Left ventricle myocardium inferior (tissue), 1 donor: ENCODE results near the gene RPS19BP1. TPM values are rescaled to one million over a fixed set of nuclear protein-coding genes. Genes with fewer than 3 reads are reported as not detected.

Source experiments
- DNase-seq: peaks from one replicate; pipeline ENCODE4 v3.0.0-alpha.2; 2020
- H3K27ac ChIP-seq: fragments of 200-600 bp; replicated peaks from 2 replicates; pipeline ENCODE4 v1.8.0; 2021
- H3K27me3 ChIP-seq: fragments of 200-600 bp; 2 replicates; pipeline ENCODE4 v1.8.0; 2021; ENCODE audit warnings: low read depth
- H3K36me3 ChIP-seq: fragments of 200-600 bp; 2 replicates; pipeline ENCODE4 v1.8.0; 2021
- H3K4me1 ChIP-seq: fragments of 200-600 bp; 2 replicates; pipeline ENCODE4 v1.8.0; 2021
- H3K4me3 ChIP-seq: fragments of 200-600 bp; 2 replicates; pipeline ENCODE4 v1.8.0; 2021; ENCODE audit warnings: mild to moderate bottlenecking, moderate library complexity
- H3K9me3 ChIP-seq: fragments of 200-600 bp; replicated peaks from 2 replicates; pipeline ENCODE4 v1.8.0; 2021
- intact Hi-C: fragments of 100-400 bp; cut with micrococcal nuclease; formaldehyde crosslinking; loops from one replicate; pipeline ENCODE4 v1.11.0; 2022
- total RNA-seq: library from RNA; stranded (reverse); fragmentation: NEBNext Ultra II Directional; extraction: Animal tissue kit (Norgen Biotek cat#: 25700); gene quantifications from one replicate; pipeline ENCODE4 v1.2.1, GENCODE V29; 2021
- TF ChIP-seq, protein P1 (sequence below): fragments of 200-600 bp; IDR thresholded peaks from 2 replicates; pipeline ENCODE4 v1.8.0; 2021; ENCODE audit warnings: antibody characterized with exemption, mild to moderate bottlenecking, borderline replicate concordance
- donor health status: DM: no; HTN: yes; CAD: no; lungs with severe emphysema.

The RPS19BP1 gene
- total RNA-seq, 1 donor from 2014 or later: 59.3 TPM

DNA sequence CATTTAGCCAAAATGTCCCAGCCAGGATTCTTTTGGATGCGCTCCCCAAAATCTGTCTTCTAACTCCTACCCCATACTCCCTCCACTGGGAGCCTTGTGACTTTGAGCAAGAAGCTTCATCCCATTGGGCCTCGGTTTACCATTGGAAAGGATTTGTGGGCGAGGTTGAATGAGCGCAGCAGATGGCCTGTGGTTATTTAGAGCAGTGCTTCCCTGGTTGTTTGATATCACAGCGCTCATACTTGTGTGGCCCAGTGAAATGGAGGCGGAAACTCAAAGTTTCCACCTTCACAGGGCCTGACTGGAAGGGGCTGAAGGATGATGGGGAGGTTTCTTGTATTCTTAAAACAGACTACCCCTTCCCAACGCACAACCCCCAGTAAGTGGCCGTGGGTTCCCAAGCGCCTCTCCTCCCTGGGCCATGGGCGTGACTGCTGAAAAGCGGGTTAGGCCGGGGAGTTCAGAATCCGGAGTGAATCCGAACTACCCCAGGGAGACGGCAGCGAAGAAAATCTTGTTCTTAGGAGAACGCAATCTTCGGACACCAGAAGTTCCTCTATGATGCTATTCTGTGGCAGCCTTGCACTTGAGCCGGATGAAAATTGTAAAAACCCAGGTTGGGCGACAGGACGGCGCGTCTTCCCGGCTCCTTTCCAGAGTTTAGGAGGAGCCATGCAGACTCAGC, 13.4 kb downstream of the RPS19BP1 start:
- H3K27me3 ChIP-seq: no peaks in the 10 kb centered on the region
- H3K36me3 ChIP-seq: peaks cover 56% of the 10 kb centered on the region
- TF ChIP-seq, protein P1, sequence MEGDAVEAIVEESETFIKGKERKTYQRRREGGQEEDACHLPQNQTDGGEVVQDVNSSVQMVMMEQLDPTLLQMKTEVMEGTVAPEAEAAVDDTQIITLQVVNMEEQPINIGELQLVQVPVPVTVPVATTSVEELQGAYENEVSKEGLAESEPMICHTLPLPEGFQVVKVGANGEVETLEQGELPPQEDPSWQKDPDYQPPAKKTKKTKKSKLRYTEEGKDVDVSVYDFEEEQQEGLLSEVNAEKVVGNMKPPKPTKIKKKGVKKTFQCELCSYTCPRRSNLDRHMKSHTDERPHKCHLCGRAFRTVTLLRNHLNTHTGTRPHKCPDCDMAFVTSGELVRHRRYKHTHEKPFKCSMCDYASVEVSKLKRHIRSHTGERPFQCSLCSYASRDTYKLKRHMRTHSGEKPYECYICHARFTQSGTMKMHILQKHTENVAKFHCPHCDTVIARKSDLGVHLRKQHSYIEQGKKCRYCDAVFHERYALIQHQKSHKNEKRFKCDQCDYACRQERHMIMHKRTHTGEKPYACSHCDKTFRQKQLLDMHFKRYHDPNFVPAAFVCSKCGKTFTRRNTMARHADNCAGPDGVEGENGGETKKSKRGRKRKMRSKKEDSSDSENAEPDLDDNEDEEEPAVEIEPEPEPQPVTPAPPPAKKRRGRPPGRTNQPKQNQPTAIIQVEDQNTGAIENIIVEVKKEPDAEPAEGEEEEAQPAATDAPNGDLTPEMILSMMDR: no peak
- peaks cover 67% of the 10 kb centered on the region for H3K4me1 ChIP-seq
- peak overlapping the region; percentile 99 for H3K27ac ChIP-seq
- intact Hi-C loops: loop anchor here (10.0 kb wide), 1 partner anchor 174 kb away; the partner anchor contains the start of gene SYNGR1
- no peaks in the 10 kb centered on the region for H3K9me3 ChIP-seq
- DNase-seq: no peak
- peak overlapping the region; percentile 92 for H3K4me3 ChIP-seq

DNA sequence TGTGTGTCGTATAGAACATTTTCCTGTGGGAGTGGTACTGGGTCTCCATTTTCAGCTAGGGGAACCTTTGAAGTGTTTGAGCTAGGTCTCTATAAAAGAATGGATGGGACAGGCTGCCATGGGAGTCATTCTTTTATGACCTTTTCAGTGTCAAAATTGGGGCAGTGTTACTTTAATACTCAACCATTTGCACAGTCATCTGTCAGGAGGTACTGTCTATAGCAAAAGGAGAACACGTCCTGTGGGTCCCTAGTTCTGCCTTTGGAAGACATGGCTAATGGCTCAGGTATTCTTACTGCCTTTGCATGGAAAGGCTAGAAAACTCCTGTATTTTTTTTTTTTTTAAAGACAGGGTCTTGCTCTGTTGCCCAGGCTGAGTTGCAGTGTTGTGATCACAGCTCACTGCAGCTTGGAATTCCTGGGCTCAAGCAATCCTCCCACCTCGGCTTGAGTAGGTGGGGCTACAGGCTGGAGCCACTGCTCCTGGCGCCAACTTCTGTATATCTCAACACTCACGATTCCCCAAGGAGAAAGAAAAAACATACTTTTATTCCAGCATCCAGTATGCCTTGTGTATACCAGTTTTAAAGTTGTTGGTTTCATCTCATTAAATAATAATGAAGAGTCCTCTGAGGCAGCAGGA, 14.3 kb downstream of the RPS19BP1 start:
- Histone ChIP-seq H3K4me1 (peaks cover 65% of the 10 kb centered on the region), H3K27ac (peak overlapping the region; percentile 99), H3K27me3 (no peaks in the 10 kb centered on the region), H3K4me3 (peak overlapping the region; percentile 92), H3K36me3 (peaks cover 56% of the 10 kb centered on the region), H3K9me3 (no peaks in the 10 kb centered on the region)
- intact Hi-C loops: loop anchor here (10.0 kb wide), 1 partner anchor 173 kb away; the partner anchor contains the start of gene SYNGR1
- DNase-seq: no peak
- TF ChIP-seq, protein P1: no peak

DNA sequence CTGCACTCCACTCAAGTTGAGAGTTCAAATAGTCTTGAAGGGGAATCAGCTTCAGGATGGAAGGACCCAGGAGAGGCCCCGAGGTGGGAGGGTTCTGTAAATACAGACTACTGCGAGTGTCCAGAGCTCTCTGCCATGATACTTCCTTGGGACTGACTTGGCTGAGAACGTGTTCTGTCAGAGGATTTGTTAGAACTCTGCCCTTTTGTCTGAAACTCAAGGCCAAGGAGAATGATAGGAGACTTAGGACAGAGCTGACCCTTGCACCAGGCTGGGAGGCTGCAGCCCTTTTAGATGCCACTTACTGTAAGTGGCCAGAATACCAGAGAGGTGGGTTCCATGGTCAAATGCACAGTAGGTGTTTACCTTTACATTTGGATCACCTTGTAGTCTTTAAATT, 15.1 kb downstream of the RPS19BP1 start:
- H3K4me1 ChIP-seq: peaks cover 57% of the 10 kb centered on the region
- intact Hi-C loops: loop anchor here (10.0 kb wide), 1 partner anchor 173 kb away; the partner anchor contains the start of gene SYNGR1

DNA sequence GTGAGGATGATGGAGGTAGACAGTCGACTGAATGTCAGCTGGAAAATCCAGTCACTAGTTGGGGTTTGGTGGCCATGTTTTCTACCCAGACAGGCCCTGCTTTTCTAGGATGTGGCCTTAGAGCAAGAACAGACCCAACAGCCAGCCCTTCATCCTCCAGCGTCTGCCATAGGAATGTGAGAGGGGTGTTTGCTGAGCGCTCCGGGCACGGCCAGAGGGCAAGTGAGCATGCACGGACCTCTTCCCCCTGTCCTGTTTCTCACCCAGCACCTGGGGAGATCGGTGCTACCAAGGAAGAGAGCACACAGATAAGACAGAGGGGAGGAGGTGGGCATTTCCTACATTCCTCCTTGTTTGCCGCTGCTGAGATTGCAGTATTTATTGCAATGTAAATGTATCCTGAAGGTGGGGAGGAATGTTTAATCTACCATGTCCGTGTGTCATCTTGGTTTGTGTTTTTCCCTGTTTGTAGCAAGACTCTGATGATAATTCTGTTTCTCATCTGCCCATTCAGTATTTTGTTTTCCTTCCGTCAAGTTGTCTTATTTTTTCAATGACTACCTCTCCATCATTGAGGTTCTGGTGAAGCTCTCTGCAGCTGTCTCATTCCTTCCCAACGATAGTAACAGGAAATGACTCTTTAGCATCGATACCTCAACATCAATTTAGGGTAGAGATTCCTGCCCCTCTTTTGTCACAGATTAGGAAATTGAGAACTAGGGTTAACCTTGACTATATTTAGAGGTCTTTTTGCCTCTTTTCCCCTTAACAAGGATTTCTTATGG, 17.1 kb downstream of the RPS19BP1 start:
- peaks cover 37% of the 10 kb centered on the region for H3K4me1 ChIP-seq
- no peak overlapping the region for H3K27ac ChIP-seq
- no peaks in the 10 kb centered on the region for H3K9me3 ChIP-seq
- TF ChIP-seq, protein P1: no peak
- H3K4me3 ChIP-seq: no peak overlapping the region
- intact Hi-C loops: loop anchor here (10.0 kb wide), 1 partner anchor 171 kb away; the partner anchor contains the start of gene SYNGR1
- H3K27me3 ChIP-seq: no peaks in the 10 kb centered on the region
- DNase-seq: no peak
- peaks cover 61% of the 10 kb centered on the region for H3K36me3 ChIP-seq

More for the DNA sequence above, 15.1 kb downstream of the RPS19BP1 start:
- Histone ChIP-seq H3K9me3 (no peaks in the 10 kb centered on the region), H3K4me3 (no peak overlapping the region), H3K27ac (no peak overlapping the region), H3K36me3 (peaks cover 56% of the 10 kb centered on the region), H3K27me3 (no peaks in the 10 kb centered on the region)
- TF ChIP-seq, protein P1: no peak
- DNase-seq: no peak

DNA sequence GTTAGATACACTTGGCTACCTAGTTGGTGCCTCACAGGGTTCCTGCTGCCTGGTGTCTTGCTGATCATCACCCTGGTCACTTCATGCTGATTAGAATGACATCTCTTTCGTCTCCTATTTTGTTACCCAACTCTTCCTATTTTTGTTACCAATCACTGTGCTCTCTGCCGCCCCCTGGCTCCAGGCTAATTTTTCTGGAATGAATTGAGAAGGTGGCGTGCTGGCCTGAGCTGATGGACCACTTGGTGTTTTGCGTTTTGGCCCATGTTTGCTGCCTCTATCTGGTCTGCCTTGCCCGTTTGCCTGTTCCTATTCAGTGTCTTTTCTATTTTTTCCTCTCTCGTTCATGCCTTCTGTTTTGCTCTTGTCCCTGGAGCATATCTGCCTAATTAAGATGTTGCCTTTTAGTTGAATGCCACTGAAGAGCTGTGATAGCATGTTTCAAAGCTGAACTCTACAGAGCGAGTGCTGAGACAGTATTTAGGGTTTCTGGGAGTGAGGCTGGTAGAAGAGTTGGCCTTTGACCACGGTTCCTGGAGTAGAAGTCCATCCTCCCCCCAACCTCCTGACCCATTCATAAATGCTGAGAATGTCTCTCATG, 18.1 kb downstream of the RPS19BP1 start:
- peak; percentile 62 for DNase-seq
- Histone ChIP-seq H3K27me3 (no peaks in the 10 kb centered on the region), H3K4me3 (no peak overlapping the region), H3K4me1 (peaks cover 33% of the 10 kb centered on the region), H3K36me3 (peaks cover 70% of the 10 kb centered on the region), H3K27ac (peak overlapping the region; percentile 43), H3K9me3 (no peaks in the 10 kb centered on the region)
- intact Hi-C loops: loop anchor here (10.0 kb wide), 1 partner anchor 170 kb away; the partner anchor contains the start of gene SYNGR1
- TF ChIP-seq, protein P1: peak; percentile 75
